Fibroblast of pulmonary artery (primary cell): ENCODE measurements around the gene PRKCQ.

Experiments
- DNase-seq: peaks from one replicate; pipeline ENCODE4 v3.0.0-alpha.2; 2010; ENCODE audit warnings: low read depth
- H3K4me3 ChIP-seq: replicated peaks from 2 replicates; pipeline ENCODE4 v1.5.1; 2011; ENCODE audit warnings: low read depth, mild to moderate bottlenecking, control low read depth, low read length, moderate library complexity
- TF ChIP-seq, protein P1 (sequence below): IDR thresholded peaks from 2 replicates; pipeline ENCODE4 v1.5.1; 2011; ENCODE audit warnings: mild to moderate bottlenecking, control low read depth, low read length, inconsistent platforms; ENCODE audit errors: missing control alignments

PRKCQ gene

DNA sequence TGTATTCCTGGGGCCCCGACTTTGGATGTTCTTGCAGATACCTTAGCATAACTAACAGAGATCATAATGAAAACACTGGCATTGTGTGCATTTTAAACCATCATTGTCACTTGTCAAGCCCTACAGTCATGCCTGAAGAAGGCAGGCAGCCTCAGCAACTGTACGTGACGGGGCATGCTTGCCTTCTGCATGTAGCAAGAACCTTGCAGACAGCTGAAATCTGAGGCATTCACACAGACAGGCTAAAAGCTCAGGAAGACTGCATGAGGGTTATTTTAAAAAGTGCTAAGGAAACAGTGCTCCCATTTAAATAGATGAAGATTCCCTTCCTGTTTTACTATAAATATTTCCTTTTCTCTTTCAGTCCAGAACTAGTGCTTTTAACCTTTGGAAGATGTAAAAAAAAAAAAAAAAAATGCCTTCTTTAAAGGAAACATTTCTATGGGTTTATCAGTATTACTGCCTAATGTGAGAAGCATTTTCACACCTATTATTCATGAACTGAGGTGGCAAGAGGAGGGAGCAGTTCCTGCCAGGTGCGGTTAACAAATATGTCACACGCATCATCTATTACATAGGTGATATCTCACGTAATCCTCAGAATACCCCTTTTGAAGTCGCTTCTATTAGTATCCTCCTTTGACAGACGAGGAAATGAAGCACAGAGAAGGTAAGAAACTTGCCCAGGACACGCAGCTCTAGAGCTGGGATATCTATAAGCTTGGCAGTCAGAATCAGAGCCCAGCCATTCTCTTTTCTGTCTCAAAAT lies 88.1 kb downstream of the PRKCQ start:
- H3K4me3 ChIP-seq, result no peak overlapping the region
- no peak for DNase-seq
- TF ChIP-seq, protein P1, sequence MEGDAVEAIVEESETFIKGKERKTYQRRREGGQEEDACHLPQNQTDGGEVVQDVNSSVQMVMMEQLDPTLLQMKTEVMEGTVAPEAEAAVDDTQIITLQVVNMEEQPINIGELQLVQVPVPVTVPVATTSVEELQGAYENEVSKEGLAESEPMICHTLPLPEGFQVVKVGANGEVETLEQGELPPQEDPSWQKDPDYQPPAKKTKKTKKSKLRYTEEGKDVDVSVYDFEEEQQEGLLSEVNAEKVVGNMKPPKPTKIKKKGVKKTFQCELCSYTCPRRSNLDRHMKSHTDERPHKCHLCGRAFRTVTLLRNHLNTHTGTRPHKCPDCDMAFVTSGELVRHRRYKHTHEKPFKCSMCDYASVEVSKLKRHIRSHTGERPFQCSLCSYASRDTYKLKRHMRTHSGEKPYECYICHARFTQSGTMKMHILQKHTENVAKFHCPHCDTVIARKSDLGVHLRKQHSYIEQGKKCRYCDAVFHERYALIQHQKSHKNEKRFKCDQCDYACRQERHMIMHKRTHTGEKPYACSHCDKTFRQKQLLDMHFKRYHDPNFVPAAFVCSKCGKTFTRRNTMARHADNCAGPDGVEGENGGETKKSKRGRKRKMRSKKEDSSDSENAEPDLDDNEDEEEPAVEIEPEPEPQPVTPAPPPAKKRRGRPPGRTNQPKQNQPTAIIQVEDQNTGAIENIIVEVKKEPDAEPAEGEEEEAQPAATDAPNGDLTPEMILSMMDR, result no peak

DNA sequence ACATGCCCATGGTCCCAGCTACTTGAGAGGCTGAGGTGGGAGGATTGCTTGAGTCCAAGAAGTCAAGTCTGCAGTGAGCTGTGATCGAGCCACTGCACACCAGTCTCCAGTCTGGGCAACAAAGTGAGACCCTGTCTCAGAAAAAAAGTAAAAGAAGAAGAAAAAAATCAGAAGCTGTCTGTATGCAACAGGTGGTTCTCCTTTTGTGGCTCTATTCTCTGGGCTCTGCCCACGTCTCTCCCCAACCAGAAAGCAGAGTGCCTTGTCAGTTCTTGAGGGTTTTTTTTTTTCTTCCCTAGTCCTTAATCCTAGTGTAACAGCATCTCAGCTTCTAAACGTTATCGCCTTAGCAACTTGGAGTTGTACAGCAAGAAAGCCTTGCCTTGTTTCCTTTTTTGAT lies 89.5 kb downstream of the PRKCQ start:
- no peak overlapping the region for H3K4me3 ChIP-seq
- TF ChIP-seq, protein P1, result no peak
- no peak for DNase-seq

- TF ChIP-seq, protein P1, result no peak
- H3K4me3 ChIP-seq, result no peak overlapping the region
Observed at GRCh38 chr10:6487920-6488319, 92.2 kb downstream of the PRKCQ start.

DNA sequence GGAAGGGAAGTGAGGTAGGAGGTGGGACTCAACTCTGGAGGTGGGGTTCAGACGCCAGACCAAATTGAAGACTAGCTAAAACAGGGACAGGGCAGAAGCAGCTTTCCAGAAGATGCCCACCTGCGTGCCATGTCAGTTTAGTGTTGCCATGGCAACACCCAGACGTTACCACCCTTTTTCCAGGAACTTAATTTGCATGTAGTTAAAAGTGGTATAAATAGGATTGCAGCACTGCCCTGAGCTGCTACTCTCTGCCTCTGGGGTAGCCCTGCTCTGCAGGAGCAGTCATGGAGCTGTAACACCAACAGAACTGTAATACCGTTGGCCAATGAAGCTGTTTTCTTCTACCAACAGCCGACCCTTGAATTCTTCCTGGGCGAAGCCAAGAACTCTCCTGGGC lies 93.8 kb downstream of the PRKCQ start:
- no peak for DNase-seq
- TF ChIP-seq, protein P1, result no peak
- H3K4me3 ChIP-seq, result no peak overlapping the region

More at GRCh38 chr10:6487920-6488319, 92.2 kb downstream of the PRKCQ start:
- DNase-seq, result no peak

DNA sequence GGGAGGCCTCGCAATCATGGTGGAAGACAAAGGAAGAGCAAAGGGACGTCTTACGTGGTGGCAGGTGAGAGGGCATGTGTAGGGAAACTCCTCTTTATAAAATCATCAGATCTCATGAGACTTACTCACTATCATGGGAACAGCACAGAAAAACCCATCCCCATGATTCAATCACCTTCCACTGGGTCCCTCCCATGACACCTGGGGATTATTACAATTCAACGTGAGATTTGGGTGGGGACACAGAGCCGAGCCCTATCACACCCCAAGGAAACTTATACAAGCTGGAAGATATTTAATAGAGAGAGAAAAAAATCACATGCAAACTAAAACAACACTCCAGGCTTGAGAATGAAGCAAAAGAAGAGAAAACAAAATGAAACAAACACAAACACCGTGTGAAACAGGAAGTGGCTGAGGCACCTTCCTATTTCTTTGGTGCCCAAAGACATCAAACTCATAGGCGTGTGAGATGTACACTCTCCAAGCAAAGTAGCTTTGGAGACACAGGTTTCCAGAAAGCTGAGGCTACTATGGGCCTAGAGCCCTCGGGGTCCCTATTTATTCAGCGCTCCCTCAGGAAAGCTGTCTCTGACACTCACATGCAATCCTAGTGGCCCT lies 97.2 kb downstream of the PRKCQ start:
- TF ChIP-seq, protein P1, result no peak
- no peak overlapping the region for H3K4me3 ChIP-seq
- DNase-seq, result no peak

DNA sequence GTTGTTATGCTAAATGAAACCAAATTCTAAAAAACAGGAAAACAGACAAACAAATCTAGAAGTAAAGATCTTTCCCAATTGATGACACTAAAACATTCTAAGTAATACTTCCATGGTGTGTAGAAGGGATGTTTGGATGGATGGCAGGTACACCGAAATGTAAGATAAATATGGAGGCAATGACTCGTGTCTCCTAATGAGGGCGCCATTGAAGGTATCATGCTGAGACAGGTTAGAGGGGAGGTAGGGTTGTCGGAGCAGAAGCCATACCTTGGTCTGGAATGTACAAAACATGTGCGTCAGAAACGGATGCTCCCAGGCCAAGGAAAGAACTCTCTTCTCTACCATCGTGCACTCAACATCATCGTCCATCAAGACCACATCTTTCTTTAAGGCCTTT lies 101.4 kb downstream of the PRKCQ start:
- no peak overlapping the region for H3K4me3 ChIP-seq
- no peak for DNase-seq
- TF ChIP-seq, protein P1, result no peak

DNA sequence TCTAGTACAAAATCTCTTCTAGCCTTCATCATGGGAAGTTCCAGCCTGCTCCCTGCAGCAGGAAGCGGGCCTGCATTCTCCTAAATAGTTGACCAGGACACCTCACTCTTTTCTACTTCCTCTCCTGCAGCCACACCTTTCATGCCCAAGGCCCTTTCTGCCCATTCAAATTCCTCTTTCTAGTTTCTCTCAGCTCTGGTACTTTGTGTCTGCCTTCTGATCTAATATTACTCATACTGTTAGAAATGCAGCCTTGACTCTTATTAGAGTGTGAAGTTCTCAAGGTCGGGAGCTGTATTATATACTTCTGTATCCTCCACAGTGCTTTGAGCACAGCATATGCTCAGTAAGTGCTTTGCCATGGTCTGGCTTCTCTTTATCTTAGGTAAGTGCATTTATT lies 103.1 kb downstream of the PRKCQ start:
- no peak for DNase-seq
- no peak overlapping the region for H3K4me3 ChIP-seq
- TF ChIP-seq, protein P1, result no peak
